Measurements from ENCODE around the gene ADGRL3.

ADGRL3 gene

DNA sequence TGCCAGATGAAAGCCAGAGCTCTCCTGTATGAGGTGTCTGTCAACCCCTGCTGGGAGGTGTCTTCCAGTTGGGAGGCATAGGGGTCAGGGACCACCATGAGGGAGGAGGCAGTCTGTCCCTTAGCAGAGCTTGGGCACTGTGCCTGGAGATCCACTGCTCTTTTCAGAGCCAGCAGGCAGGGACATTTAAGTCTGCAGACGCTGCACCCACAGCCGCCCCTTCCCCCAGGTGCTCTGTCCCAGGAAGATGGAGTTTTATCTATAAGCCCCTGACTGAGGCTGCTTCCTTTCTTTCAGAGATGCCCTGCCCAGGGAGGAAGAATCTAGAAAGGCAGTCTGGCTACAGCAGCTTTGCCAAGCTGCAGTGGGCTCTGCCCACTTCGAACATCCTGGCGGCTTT lies 893.6 kb downstream of the ADGRL3 start:
- Histone ChIP-seq H3K79me2 (ENCODE audit: insufficient read depth, low read depth) (no peaks in the 10 kb centered on the region), H3K4me1 (ENCODE audit: low read depth, poor library complexity, severe bottlenecking) (no peaks in the 10 kb centered on the region), H3K4me2 (no peak overlapping the region), H3K27me3 (ENCODE audit: insufficient read depth, low read depth) (no peaks in the 10 kb centered on the region), H3K27ac (no peak overlapping the region), H4K20me1 (ENCODE audit: insufficient read depth) (no peaks in the 10 kb centered on the region), H3K4me3 (IDR thresholded peaks at IDR 0.05; ENCODE audit: insufficient read depth, low read depth, low read length) (no peak overlapping the region), H3K9ac (no peak overlapping the region), H3K36me3 (ENCODE audit: insufficient read depth) (no peaks in the 10 kb centered on the region), H2AFZ (ENCODE audit: low read depth) (no peak overlapping the region)
- TF ChIP-seq, protein P1, sequence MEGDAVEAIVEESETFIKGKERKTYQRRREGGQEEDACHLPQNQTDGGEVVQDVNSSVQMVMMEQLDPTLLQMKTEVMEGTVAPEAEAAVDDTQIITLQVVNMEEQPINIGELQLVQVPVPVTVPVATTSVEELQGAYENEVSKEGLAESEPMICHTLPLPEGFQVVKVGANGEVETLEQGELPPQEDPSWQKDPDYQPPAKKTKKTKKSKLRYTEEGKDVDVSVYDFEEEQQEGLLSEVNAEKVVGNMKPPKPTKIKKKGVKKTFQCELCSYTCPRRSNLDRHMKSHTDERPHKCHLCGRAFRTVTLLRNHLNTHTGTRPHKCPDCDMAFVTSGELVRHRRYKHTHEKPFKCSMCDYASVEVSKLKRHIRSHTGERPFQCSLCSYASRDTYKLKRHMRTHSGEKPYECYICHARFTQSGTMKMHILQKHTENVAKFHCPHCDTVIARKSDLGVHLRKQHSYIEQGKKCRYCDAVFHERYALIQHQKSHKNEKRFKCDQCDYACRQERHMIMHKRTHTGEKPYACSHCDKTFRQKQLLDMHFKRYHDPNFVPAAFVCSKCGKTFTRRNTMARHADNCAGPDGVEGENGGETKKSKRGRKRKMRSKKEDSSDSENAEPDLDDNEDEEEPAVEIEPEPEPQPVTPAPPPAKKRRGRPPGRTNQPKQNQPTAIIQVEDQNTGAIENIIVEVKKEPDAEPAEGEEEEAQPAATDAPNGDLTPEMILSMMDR (conservative IDR thresholded peaks at IDR 0.05; ENCODE audit: low read depth, low read length): no peak

DNA sequence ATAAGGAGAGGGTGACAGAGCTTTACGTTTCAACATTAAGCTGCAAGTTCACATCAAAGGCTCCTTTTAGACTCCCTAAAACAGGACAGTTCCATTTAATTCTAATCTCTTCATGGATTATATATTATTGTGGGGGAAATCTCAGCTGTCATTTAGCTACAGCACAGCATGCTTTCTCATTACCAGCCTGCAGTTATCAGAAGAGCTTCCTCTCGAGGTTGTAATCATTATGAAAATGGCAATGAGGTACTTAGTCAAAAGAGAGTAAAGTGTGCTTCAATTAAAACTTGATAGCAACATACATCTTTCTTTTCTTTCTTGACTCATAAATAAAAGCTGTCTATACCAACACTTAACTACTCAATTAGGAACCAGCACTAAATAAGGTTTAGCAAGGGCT lies 896.8 kb downstream of the ADGRL3 start:
- Histone ChIP-seq H3K9ac (no peak overlapping the region), H3K27me3 (ENCODE audit: insufficient read depth, low read depth) (no peaks in the 10 kb centered on the region), H3K36me3 (ENCODE audit: insufficient read depth) (no peaks in the 10 kb centered on the region), H2AFZ (ENCODE audit: low read depth) (no peak overlapping the region), H3K79me2 (ENCODE audit: insufficient read depth, low read depth) (no peaks in the 10 kb centered on the region), H3K27ac (no peak overlapping the region), H3K4me3 (IDR thresholded peaks at IDR 0.05; ENCODE audit: insufficient read depth, low read depth, low read length) (no peak overlapping the region), H4K20me1 (ENCODE audit: insufficient read depth) (no peaks in the 10 kb centered on the region), H3K4me2 (no peak overlapping the region), H3K4me1 (ENCODE audit: low read depth, poor library complexity, severe bottlenecking) (no peaks in the 10 kb centered on the region)
- TF ChIP-seq, protein P1 (conservative IDR thresholded peaks at IDR 0.05; ENCODE audit: low read depth, low read length): no peak

DNA sequence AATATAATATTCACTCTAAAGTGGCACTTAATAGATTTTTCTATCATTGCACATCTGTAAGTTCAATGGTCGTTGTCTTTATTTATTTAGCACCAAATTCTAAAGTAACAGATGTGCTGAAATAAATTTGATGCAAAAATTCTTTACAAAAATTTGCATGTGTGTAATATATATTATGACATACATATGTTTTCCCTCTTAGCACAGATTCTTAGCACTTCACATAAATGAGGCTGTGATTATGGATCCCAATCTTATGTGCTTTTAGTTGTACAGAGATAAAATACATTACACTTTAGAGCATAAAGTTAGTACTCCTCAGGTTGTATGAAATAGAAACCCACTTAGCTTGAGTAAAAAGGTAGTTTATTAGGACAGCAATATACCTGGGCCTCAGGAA lies 915.1 kb downstream of the ADGRL3 start:
- Histone ChIP-seq H3K4me3 (IDR thresholded peaks at IDR 0.05; ENCODE audit: insufficient read depth, low read depth, low read length) (no peak overlapping the region), H3K9ac (no peak overlapping the region), H3K4me1 (ENCODE audit: low read depth, poor library complexity, severe bottlenecking) (no peaks in the 10 kb centered on the region), H4K20me1 (ENCODE audit: insufficient read depth) (no peaks in the 10 kb centered on the region), H3K79me2 (ENCODE audit: insufficient read depth, low read depth) (no peaks in the 10 kb centered on the region), H3K27ac (no peak overlapping the region), H3K4me2 (no peak overlapping the region), H2AFZ (ENCODE audit: low read depth) (no peak overlapping the region), H3K36me3 (ENCODE audit: insufficient read depth) (no peaks in the 10 kb centered on the region; the same call in 1 of the 2 replicates), H3K27me3 (ENCODE audit: insufficient read depth, low read depth) (no peaks in the 10 kb centered on the region)
- TF ChIP-seq, protein P1 (conservative IDR thresholded peaks at IDR 0.05; ENCODE audit: low read depth, low read length): no peak

DNA sequence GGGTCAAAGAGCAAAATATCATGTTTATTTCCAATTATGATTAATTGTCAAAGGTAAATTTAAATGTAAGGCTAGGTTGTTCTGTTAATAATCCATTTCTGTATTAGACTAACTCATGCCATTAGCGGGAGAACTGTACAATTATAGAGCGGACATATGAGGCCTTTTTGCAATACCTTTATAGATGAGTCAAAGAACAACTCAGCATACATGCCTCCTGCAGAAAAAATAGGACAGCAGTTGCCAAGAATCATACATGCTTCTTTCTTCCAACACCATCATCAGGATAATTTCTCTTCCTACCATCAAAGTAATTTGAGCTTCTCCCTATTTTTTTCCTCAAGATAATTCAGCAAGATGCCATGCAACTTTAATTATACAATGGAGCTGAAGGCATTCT lies 917.8 kb downstream of the ADGRL3 start:
- no peak overlapping the region for H3K4me2 ChIP-seq
- TF ChIP-seq, protein P1 (conservative IDR thresholded peaks at IDR 0.05; ENCODE audit: low read depth, low read length): no peak
- H3K4me3 ChIP-seq (IDR thresholded peaks at IDR 0.05; ENCODE audit: insufficient read depth, low read depth, low read length): no peak overlapping the region
- no peaks in the 10 kb centered on the region for H3K4me1 ChIP-seq (ENCODE audit: low read depth, poor library complexity, severe bottlenecking)
- no peaks in the 10 kb centered on the region for H4K20me1 ChIP-seq (ENCODE audit: insufficient read depth)
- H3K27ac ChIP-seq: no peak overlapping the region
- no peaks in the 10 kb centered on the region for H3K27me3 ChIP-seq (ENCODE audit: insufficient read depth, low read depth)
- no peaks in the 10 kb centered on the region for H3K36me3 ChIP-seq (ENCODE audit: insufficient read depth)
- H2AFZ ChIP-seq (ENCODE audit: low read depth): no peak overlapping the region
- H3K9ac ChIP-seq: no peak overlapping the region
- H3K79me2 ChIP-seq (ENCODE audit: insufficient read depth, low read depth): no peaks in the 10 kb centered on the region
